ENCODE results near the gene PTPN6. TPM values are rescaled to one million over a fixed set of nuclear protein-coding genes. Genes with fewer than 3 reads are reported as not detected.

Gene PTPN6
- polyA plus RNA-seq, 1 donor from 2014 or later = not detected

Small RNA genes within 50 kb of the gene (small RNA-seq; reads per million reads assigned to genes)
- gene MIR141 = 1.5 to 6.0 (median 3.2) reads per million in 3 experiments
- 21.7 to 42.8 (median 31.2) reads per million in 3 experiments for gene MIR200C
- gene RNU7-1 = 0 reads per million in 3 experiments
- 0 to 2.2 (median 2.2) reads per million in 3 experiments for gene SCARNA12

Other genes starting within 250 kb of the PTPN6 start
- gene COPS7A, start 227.3 kb upstream of the PTPN6 start, polyA plus RNA-seq = 45.8 and 50.2 TPM in 2 replicates
- gene MLF2, start 198.2 kb upstream of the PTPN6 start, polyA plus RNA-seq = 134 and 176 TPM in 2 replicates
- gene PTMS, start 185.0 kb upstream of the PTPN6 start, polyA plus RNA-seq = 504 and 557 TPM in 2 replicates
- gene LAG3, start 178.8 kb upstream of the PTPN6 start, polyA plus RNA-seq = 1.4 and 2.0 TPM in 2 replicates
- gene CD4, start 161.8 kb upstream of the PTPN6 start, polyA plus RNA-seq = not detected in 2 replicates
- gene GPR162, start 129.5 kb upstream of the PTPN6 start, polyA plus RNA-seq = 82.8 and 117 TPM in 2 replicates
- 58.9 and 66.1 TPM in 2 replicates for gene P3H3, start 122.9 kb upstream of the PTPN6 start, polyA plus RNA-seq
- gene GNB3, start 110.4 kb upstream of the PTPN6 start, polyA plus RNA-seq = 18.8 and 19.0 TPM in 2 replicates
- 4.1 and 7.3 TPM in 2 replicates for gene CDCA3, start 100.1 kb upstream of the PTPN6 start, polyA plus RNA-seq
- gene USP5, start 99.2 kb upstream of the PTPN6 start, polyA plus RNA-seq = 120 and 130 TPM in 2 replicates
- gene TPI1, start 83.8 kb upstream of the PTPN6 start, polyA plus RNA-seq = 288 and 292 TPM in 2 replicates
- 12.8 and 14.2 TPM in 2 replicates for gene SPSB2, start 78.1 kb upstream of the PTPN6 start, polyA plus RNA-seq
- 13.6 and 20.5 TPM in 2 replicates for gene LRRC23, start 46.5 kb upstream of the PTPN6 start, polyA plus RNA-seq
- gene ENO2, start 36.8 kb upstream of the PTPN6 start, polyA plus RNA-seq = 193 and 228 TPM in 2 replicates
- 9.2 and 13.7 TPM in 2 replicates for gene ATN1, start 23.4 kb upstream of the PTPN6 start, polyA plus RNA-seq
- gene RNU7-1, start 7.5 kb upstream of the PTPN6 start, polyA plus RNA-seq = not detected in 2 replicates
- gene C12orf57, start 7.3 kb upstream of the PTPN6 start, polyA plus RNA-seq = 477 and 500 TPM in 2 replicates
- 210 and 230 TPM in 2 replicates for gene PHB2, start 19.3 kb downstream of the PTPN6 start, polyA plus RNA-seq
- gene EMG1, start 19.6 kb downstream of the PTPN6 start, polyA plus RNA-seq = 27.3 and 33.2 TPM in 2 replicates
- 10.8 and 14.4 TPM in 2 replicates for gene LPCAT3, start 67.1 kb downstream of the PTPN6 start, polyA plus RNA-seq
- 4.9 and 12.6 TPM in 2 replicates for gene C1S, start 109.4 kb downstream of the PTPN6 start, polyA plus RNA-seq
- 1.7 and 1.9 TPM in 2 replicates for gene C1R, start 141.1 kb downstream of the PTPN6 start, polyA plus RNA-seq
- 2.1 and 2.8 TPM in 2 replicates for gene C1RL, start 157.9 kb downstream of the PTPN6 start, polyA plus RNA-seq
- 1.9 TPM in 1 of 2 replicates, not detected in the other for gene RBP5, start 177.5 kb downstream of the PTPN6 start, polyA plus RNA-seq
- gene CLSTN3, start 179.0 kb downstream of the PTPN6 start, polyA plus RNA-seq = 55.6 and 61.0 TPM in 2 replicates
- 63.9 and 74.5 TPM in 2 replicates for gene PEX5, start 238.3 kb downstream of the PTPN6 start, polyA plus RNA-seq